Suprapubic skin (tissue), 4 donors: ENCODE measurements around the gene NBPF11.
"Not testable (repeated sequence)": the region's sequence is repeated elsewhere in the genome, so short reads cannot be mapped to it uniquely, and the experiment has no call there.

Experiments used
- CTCF ChIP-seq, 2 donors: fragments of 200-600 bp in 1 of 2; fragments of 450-650 bp in 1 of 2; sonication (generic) in 1 of 2; IDR thresholded peaks; one replicate each; pipeline ENCODE4 v1.5.1; 2016 to 2019; ENCODE audit warnings: antibody characterized with exemption in 2 of 2, mild to moderate bottlenecking in 1 of 2, moderate library complexity in 1 of 2
- EP300 ChIP-seq: sonication (generic); formaldehyde crosslinking; IDR thresholded peaks from one replicate; pipeline ENCODE4 v1.6.1; 2017; ENCODE audit warnings: antibody characterized with exemption
- POLR2AphosphoS5 ChIP-seq, 3 donors: sonication (generic); formaldehyde crosslinking; IDR thresholded peaks; one replicate each; pipeline ENCODE4 v1.6.1; 2017; ENCODE audit warnings: antibody characterized with exemption in 3 of 3

- TF ChIP-seq EP300; POLR2AphosphoS5 (IDR thresholded peaks at IDR 0.05); CTCF (IDR thresholded peaks at IDR 0.05): not testable (repeated sequence)
Measured at GRCh38 chr1:148138606-148139005, 13.5 kb downstream of the NBPF11 start.
